ENCODE measurements around the gene ZMIZ1.

ZMIZ1 gene

DNA sequence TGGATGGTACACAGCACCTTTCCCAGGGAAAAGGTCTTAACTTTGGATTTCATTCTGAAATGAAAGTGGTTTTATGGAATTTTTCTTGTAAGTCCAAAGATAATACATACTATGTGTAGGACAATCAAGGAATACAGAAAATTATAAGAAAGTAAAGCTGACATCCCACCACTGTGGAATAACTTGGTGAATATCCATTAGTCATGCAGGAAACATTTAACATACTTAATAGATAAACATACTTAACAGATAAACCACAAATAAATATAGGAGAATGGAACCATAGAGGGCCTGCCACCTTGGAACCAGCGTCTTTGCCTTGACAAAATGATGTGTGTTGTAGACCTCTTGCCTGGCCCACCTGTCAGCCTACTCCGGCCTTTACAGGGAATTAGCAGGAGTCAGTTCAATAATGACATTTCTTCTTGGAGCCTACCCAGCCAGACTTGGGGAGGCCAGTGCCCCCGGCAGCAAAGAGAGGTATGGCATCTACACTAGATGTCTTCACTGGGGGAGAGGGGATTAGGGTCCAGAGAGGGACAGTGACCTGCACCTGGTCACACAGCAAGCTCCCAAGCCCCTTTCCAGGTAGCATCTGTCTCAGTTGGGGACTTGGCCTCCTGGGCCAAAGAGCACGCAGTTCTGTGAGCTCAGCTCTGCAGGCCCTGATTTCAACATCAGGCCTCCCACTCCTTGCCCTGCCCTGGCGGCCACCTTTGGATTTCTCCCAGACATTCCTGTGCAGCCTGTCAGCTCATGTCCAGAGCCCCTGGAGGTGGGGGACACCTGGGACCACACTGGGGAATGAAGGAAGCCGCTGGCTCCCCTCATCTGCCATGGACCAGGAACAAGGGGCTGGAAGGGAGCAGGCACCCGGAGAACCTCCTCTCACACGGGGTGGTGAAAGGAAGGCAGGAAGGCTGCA lies 165.9 kb downstream of the ZMIZ1 start:
- H3K27ac ChIP-seq, result no peak overlapping the region
- no peak for TF ChIP-seq ZFX (IDR thresholded peaks at IDR 0.05)

- H3K27ac ChIP-seq, result no peak overlapping the region
- TF ChIP-seq CTCF (conservative IDR thresholded peaks at IDR 0.05), result no peak
- TF ChIP-seq ZFX (IDR thresholded peaks at IDR 0.05), result no peak
These were observed 167.1 kb downstream of the ZMIZ1 start for GRCh38 chr10:79235765-79236432.

GRCh38 chr10:79236433-79236765 lies 167.6 kb downstream of the ZMIZ1 start:
- H3K27ac ChIP-seq, result no peak overlapping the region
- no peak for TF ChIP-seq CTCF (conservative IDR thresholded peaks at IDR 0.05)
- TF ChIP-seq ZFX (IDR thresholded peaks at IDR 0.05), result no peak

DNA sequence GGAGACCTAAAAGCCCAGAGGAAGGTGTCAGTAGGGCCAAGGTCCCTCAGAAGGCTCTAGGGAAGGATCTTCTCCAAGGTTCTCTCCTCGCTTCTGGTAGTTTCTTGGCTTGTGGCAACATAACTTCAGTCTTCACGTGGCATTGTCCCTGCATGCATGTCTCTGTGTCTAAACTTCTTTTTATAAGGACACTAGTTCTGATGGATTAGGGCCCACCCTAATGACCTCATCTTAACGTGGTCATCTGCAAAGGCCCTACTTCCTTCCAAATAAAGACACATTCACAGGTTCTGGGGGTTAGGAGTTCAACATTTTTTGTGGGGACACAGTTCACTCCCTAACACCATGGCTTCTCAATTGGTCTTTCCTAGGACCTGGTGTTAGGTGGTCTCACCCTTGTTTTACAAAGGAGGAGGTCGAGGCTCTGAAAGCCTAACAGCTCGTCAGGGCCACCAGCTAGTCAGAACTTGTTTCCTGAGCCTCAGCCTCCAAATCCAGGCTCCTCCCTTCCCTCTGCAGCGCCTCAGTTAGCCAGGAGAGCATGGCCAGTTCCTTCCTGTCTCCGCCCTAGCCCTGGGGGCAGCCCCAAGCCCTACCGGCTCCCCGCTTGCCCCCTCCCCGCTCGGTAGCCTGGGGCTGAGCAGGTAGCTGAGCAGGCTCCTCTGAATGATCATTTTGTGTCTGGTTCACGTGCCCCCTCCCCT lies 168.8 kb downstream of the ZMIZ1 start:
- no peak for TF ChIP-seq CTCF (conservative IDR thresholded peaks at IDR 0.05)
- TF ChIP-seq ZFX (IDR thresholded peaks at IDR 0.05), result no peak
- no peak overlapping the region for H3K27ac ChIP-seq

DNA sequence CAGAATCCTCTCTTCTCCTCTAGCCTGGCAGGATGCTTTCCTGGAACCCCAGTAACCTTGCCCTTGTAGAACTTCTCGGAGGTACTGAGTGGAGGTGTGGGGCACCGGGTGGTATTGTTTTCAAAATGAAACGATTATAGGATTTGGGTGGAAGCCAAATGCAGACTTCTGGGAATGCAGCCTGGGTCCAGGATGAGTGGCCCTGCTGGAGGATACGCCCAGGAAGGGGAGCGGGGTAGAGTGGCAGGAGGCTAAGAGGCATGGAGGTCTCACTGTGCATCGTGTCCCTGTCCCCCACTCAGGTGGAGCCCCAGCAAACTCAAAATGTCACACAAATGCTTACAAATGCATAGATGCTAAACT lies 169.4 kb downstream of the ZMIZ1 start:
- TF ChIP-seq CTCF (conservative IDR thresholded peaks at IDR 0.05) (no peak), ZFX (IDR thresholded peaks at IDR 0.05) (no peak)
- no peak overlapping the region for H3K27ac ChIP-seq

- no peak for TF ChIP-seq ZFX (IDR thresholded peaks at IDR 0.05)
- no peak for TF ChIP-seq CTCF (conservative IDR thresholded peaks at IDR 0.05)
- no peak overlapping the region for H3K27ac ChIP-seq
These were observed 169.8 kb downstream of the ZMIZ1 start for GRCh38 chr10:79238606-79239005.

GRCh38 chr10:79239275-79239779 lies 170.6 kb downstream of the ZMIZ1 start:
- H3K27ac ChIP-seq, result no peak overlapping the region
- TF ChIP-seq ZFX (IDR thresholded peaks at IDR 0.05) (no peak), CTCF (conservative IDR thresholded peaks at IDR 0.05) (no peak)
